GM15510 (cell line): ENCODE measurements around the gene ST3GAL2.

Experiments used
- POLR2A ChIP-seq: IDR thresholded peaks from 3 replicates; pipeline ENCODE4 v1.6.1; 2011; ENCODE audit warnings: borderline replicate concordance; ENCODE audit not compliant: insufficient read length; ENCODE audit errors: extremely low read depth

Gene ST3GAL2

DNA sequence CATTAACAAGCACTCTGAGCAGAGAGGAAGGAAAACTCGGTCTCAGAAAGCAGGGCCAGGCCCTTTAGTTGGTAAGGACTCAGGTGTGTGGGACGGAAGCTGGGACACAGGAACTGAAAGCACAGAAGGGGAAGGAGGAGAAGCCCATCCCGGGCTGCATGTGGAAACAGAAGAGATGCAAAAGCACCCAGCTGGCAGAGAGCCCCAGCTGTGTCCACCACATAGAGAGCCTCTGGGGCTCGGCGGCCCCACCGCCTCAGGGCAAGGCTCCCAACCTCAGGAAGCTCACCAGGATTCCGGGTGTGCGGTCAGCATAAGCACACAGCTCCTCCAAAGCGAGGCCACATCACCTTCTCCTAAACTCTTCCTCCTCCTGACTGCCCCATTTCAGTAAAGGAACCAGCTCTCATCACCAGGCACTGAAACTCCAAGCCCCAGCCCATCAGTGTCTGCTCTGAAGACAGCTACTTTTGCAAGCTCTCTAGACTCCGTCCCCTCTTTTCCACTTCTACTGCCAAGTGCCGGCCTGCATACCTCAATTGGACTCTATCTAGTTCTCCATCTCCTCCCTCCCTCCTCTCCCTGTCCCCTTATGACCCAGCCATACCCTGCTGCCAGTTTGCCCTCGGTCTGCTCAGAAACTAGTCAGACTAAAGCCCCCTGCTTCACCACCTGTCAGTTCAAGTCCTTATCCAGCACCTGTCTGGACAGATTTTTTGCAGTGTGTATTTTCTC lies 6.0 kb downstream of the ST3GAL2 start:
- TF ChIP-seq POLR2A, result no peak

DNA sequence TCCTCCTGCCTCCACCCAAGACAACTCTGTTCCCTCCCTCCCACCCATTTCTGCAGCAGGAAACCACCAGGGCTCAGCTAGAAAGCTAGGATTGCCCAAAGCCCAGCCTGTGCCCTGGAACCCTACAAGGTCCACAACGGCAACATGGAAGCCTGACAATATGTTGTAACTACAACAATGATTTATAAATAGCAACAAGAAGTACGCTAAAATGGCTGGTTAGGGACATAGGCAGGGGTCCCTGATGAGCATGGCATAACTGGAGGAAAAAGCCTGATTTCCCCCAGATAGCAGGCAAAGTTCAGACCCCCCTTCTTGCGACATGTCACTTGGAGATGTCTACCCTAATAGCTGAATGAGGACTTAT lies 6.6 kb downstream of the ST3GAL2 start:
- TF ChIP-seq POLR2A, result no peak

DNA sequence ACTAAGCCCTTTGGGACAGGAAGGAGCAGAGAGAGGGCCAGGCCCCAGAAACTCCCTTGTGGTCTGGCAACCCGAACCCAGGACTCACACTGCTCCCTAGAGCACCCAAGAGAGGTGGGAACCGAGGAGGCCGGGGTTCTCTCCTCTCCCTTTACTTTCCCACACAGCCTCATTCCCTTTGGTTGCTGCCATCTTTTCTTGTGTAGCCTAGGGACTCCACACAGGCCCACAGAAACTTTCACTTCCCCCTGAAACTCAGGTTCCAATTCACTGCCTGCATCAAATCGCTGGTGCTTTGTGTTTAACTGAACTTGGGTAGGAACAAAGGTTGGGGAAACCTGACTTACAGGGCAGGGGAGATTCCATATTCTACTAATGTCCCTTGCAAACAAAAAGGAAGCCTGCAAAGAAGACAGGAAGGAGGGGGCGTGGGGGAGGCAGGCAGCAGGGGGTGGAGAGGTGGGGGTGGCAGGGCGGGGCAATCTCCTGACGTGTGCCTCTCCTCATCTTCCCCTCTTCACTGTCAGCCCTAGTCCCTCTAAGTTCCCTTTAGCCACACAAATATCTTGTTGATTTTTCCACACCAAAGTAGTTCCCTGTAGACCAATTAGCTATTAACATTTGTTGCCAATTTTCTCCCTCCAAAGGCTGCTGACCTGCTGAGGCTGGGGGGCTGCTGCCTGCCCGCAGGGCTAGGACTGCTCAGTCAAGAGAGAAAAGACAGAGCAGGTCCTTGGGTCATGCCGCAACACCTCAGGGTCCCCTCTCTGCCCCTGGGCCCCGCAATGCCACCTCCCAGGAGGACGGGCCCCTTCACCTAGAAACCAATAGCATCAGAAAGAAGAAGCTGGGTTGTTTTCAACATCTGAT lies 8.0 kb downstream of the ST3GAL2 start:
- no peak for TF ChIP-seq POLR2A

DNA sequence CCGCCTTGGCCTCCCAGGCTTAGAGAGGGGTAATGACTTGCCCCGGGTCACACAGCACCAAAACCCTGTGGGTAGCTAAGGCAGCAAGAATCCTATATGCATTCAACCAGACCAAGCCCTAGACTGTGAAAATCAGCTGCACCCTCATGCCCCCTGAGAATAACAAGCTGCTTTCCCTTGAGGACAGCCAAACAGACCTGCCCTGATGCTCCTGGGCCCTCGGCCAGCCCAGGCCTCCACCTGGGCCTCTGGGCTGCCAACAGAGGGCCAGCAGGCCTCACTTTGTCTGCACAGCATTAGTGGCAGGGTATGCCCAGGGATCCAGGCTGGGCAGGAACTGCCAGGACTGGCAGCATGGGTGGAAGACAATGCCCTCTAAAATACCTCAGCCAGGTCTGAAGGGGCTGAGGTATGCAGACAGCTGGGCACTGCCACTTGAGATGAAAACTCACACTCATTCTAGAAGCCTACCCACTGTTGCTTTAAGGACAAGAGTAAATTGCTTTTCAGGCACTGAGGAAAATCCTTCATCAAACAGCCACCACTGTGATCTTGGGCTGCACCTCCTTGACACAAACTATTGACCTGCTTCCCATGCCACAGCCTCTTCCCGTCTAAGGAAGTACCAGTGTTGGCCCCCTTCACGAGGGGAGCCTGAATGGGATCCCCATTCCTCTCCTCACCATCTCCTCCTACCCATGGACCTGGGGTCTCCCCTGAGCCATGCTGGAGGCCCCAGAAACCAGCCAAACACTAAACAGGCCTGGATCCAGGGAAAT lies 8.8 kb downstream of the ST3GAL2 start:
- peak; percentile 8 for TF ChIP-seq POLR2A

DNA sequence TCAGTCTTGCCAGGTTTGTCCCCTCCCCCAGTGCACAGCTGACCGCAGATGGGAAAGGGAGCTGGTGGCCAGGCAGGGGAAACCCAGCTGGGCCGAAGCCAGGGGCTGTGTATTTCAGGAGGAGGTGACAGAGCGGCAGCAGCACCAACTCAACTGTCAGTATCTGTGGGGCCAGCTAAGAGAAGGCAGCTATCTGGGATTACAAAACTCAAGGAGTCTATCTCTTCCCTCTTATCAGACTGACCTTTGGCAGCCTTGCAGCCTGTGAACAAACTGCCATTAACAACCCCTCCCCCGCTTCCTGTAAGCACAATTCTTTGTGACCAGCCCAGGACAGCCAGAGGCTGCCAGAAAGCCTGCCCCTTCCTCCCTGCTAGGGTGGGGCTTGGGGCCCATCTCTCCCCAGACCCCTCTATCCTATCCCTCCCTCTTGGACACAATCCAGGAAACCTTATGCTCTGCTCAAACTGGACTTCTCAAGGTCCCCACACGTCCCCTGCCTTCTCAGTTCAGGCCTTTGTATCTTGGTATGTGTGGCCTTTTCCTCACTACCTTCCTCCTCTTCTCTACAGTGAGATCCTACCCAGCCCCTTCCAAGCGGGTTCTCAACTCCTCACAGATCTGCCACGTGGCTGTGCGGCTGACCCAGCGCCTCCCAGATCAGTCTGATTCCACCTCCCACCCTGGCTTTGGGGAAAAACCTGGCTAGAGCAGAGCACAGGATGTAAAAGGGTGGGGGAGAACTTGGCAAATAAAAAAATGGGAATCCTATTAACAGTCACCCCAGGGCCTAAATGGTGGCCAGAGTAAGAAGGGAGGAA lies 10.5 kb downstream of the ST3GAL2 start:
- TF ChIP-seq POLR2A, result peak; percentile 41

DNA sequence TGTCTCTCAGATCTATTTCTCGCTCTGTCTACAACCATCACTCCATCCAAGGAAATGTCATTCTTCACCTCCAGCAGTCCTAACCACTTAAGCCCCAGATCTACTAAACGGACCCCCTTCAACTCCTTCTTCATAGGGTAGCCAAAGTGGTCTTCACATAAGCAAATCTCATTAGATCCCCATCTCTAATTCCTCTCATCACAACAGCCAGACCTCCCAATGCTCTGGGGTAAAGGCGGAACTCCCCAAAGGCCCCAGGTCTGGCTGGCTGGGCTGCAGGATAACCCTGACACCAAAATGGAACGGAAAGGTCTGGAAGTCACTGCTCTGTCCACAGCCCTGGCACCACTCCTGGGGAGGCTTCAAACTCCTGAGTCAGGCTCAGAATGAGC lies 11.1 kb downstream of the ST3GAL2 start:
- no peak for TF ChIP-seq POLR2A

DNA sequence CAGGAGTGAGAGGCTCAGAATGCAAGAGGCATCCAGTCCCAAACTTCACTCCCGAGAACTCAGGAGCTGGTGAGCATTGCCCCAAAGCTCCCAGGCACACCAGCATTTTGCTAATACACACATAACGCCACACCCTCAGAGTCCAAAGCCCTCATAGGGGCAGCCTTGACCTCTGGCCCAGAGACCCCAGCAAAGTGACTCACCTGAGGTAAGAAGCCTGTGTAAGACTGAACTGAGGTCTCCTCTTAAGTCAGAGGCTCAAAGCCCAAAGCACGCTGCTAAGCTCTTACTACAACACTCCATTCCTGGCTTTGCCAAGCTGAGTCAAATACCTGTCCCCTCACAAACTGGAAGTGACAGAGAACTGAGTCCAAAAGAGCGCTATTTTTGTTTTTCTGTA lies 16.4 kb downstream of the ST3GAL2 start:
- no peak for TF ChIP-seq POLR2A

DNA sequence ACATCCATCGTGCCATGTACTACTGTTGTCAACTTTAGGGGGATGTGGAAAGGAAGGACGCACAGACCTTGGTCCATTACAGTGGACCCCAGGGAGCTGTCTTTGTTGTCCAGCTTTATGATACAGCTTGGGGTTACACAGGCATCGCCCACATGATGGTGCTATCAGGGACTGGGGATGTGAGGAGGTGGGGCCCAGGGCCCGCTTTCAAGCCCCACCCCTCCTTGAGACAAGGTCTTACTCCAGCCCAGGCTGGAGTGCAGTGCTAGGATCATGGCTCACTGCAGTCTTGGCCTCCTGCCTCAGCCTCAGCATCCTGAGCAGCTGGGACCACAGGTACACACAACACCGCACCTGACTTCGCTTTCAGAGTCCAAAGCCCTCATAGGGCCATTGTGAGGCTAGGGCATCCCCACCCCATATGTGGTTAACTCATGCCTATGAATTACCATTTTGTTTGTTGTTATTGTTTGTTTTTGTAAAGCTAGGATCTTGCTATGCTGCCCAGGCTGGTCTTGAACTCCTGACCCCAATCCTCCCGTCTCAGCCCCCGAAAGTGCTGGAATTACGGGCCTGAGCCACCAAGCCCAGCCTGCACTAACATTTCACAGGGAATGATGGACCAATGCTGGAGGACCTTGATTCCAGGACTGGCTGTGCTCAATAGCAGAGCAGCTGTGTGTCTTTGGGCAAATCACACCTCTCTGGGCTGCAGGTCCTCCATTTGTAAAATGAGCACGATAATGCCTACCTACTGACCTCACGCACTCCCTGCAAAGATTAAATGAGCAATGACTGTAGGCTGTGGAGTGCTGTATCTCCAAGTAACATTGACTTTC lies 17.2 kb downstream of the ST3GAL2 start:
- no peak for TF ChIP-seq POLR2A

DNA sequence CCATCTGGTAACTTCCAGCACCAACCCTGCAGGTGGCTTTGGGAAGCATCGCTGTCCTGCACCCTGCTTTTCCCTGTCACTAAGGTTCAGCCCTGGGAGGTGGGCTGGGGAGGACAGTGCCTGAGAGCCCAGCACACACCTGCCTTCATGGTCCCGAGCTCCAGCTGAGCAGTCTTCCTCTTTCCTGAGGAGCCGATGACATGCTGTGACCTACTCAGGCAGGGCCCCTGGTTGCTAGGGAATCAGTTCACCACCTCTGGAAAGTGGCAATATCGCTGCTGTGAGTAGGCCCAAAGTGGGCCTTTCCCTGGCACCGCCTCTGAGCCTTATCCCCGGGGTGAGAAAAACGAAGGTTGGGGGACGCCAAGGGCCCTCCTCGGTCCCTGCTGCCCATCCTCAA lies 17.9 kb downstream of the ST3GAL2 start:
- TF ChIP-seq POLR2A, result no peak

DNA sequence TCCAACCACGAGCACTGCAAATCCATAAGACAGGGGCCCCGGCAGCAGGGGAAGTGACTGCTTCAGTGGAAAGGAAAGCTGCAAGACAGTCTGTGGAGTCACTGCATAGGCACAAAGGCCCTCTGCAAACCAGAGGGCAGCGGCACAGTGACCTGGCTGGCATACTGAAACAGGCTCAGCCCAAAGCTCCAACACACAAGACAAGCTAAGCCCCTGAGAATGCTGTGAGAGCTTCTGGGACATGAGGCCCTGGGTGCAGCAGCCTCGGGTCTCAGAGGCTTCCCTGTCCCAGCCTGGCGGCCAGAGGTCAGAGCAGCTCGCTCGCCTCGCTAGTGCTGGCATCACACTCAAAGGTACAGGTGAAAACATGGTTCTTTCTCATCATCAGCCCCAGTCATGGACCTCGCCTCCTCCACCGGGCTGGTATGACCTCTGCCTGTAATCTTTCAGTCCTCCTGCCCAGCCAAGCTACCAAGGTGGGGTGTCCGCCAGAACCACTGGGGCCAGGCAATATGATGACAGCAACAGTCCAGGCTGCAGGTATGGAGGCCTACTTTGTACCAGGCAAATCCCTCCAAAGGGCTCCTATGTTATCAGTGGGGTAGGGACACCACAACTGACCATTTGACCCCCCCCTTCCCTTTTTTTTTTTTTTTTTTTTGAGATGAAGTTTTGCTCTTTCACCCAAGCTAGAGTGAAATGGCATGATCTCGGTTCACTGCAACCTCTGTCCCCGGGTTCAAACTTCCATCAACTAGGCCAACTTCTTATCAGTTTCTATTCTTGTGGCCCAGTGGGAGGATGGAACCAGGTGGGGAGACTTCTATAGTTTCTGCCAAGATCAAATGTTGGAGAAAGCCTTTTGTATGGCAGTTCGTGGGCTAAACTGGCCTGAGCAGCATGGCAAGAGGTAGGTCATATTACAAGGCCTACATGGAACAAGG lies 19.2 kb downstream of the ST3GAL2 start:
- no peak for TF ChIP-seq POLR2A

DNA sequence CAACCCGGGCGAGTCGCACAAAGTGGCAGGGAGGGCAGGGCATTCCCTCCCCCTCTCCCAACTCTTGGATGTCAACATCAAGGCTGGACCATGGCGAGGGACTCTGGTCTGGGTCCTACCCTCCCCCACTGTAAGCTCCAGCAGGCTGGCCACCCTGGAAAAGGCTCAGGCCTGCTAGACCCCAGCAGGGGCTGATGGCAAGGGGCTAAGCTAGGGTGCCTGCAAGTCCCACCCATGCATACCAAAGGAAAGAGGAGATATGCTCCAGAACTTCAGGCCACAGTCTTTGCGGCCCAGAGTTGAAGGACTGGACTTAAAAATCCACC lies 19.9 kb downstream of the ST3GAL2 start:
- TF ChIP-seq POLR2A, result no peak

DNA sequence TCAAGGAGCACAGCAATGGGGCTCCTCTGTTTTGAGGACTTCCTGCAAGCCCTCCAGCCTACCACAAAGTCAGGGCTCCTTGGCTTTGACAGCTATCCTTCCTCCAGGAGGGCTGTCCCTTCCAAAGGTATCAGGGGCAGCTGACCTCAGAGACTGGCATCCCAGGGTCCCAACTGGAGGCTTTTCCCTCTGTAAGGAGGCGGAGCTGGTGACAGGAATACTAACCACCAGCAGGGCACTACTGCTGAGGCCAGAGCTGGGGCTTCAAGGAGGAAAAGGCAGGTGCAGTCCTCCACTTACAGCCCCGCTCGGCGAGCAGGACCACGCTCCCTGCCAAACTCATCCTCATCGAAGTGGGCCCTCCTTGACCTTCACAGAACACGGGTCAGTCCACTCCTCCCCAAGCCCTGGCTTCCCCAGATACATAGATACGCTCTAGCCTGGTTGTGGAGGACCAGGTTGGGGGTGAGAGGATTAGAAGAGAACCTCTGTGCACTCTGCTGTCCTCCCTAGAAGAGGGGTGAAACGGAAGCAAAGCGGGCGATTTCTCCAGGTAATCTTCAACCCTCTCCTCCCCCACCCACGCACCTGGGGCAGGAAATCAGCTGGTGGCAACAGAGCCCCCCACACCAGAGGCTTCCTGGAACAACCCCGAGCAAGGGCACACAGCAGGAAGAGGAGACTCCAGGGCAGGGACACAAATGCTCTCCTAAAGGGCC lies 20.5 kb downstream of the ST3GAL2 start:
- TF ChIP-seq POLR2A, result no peak
